Glutamatergic neuron (in vitro differentiated cells): ENCODE measurements around the gene OR2W3. TPM values are rescaled to one million over a fixed set of nuclear protein-coding genes. Genes with fewer than 3 reads are reported as not detected.

Experiments
- DNase-seq: peaks from one replicate; pipeline ENCODE4 v3.0.0; 2022
- H3K27ac Mint-ChIP-seq: one replicate; pipeline ENCODE4 v1.8.0; 2020; ENCODE audit warnings: mild to moderate bottlenecking, mixed read lengths, inconsistent platforms; ENCODE audit not compliant: unreplicated experiment
- H3K27me3 Mint-ChIP-seq: one replicate; pipeline ENCODE4 v1.8.0; 2020; ENCODE audit warnings: mild to moderate bottlenecking, moderate library complexity, mixed read lengths, inconsistent platforms; ENCODE audit not compliant: unreplicated experiment
- H3K36me3 Mint-ChIP-seq: one replicate; pipeline ENCODE4 v1.8.0; 2020; ENCODE audit warnings: mild to moderate bottlenecking, mixed read lengths, inconsistent platforms; ENCODE audit not compliant: unreplicated experiment
- H3K4me1 Mint-ChIP-seq: one replicate; pipeline ENCODE4 v1.8.0; 2020; ENCODE audit warnings: mild to moderate bottlenecking, low read depth, mixed read lengths, inconsistent platforms; ENCODE audit not compliant: unreplicated experiment
- H3K4me3 Mint-ChIP-seq: one replicate; pipeline ENCODE4 v1.8.0; 2020; ENCODE audit warnings: mild to moderate bottlenecking, mixed read lengths, inconsistent platforms; ENCODE audit not compliant: unreplicated experiment
- H3K9me3 Mint-ChIP-seq: one replicate; pipeline ENCODE4 v1.8.0; 2020; ENCODE audit warnings: mild to moderate bottlenecking, moderate library complexity, mixed read lengths, inconsistent platforms; ENCODE audit not compliant: unreplicated experiment
- CTCF ChIP-seq: fragments of 200-600 bp; sonication (generic); IDR thresholded peaks from one replicate; pipeline ENCODE4 v1.5.0; 2021; ENCODE audit not compliant: partially characterized antibody, unreplicated experiment
- long read RNA-seq: library from polyadenylated mRNA; unstranded; transcript quantifications from one replicate; pipeline ENCODE4 v2.0.0, GENCODE V29; 2020; ENCODE audit not compliant: unreplicated experiment
- total RNA-seq: library from RNA; stranded (reverse); fragmentation: NEBNext Ultra II Directional; extraction: Animal tissue kit (Norgen Biotek cat#: 25700); gene quantifications from one replicate; pipeline ENCODE4 v1.2.1, GENCODE V29; 2021; ENCODE audit not compliant: unreplicated experiment

The OR2W3 gene
- 1.8 TPM for total RNA-seq
- long read RNA-seq: 0 reads

GRCh38 chr1:247895163-247895637 lies at the start of gene OR2W3:
Gene OR2W3 (plus strand): TSS chr1:247895587. CDS start chr1:247895587, 0 bp downstream.
- H3K36me3 Mint-ChIP-seq: no peaks in the 10 kb centered on the region
- no peak within 1 kb of the TSS for H3K4me3 Mint-ChIP-seq
- no peak within 1 kb of the TSS for H3K27ac Mint-ChIP-seq
- H3K27me3 Mint-ChIP-seq: peaks cover 2% of the 10 kb centered on the region
- no peak for DNase-seq
- peaks cover 2% of the 10 kb centered on the region for H3K9me3 Mint-ChIP-seq
- TF ChIP-seq CTCF: no peak
- H3K4me1 Mint-ChIP-seq: no peaks in the 10 kb centered on the region

- Mint-ChIP-seq H3K4me1 (peaks cover 11% of the 10 kb centered on the region), H3K36me3 (no peaks in the 10 kb centered on the region), H3K27ac (no peak overlapping the region), H3K9me3 (no peaks in the 10 kb centered on the region), H3K4me3 (no peak overlapping the region), H3K27me3 (no peaks in the 10 kb centered on the region)
- no peak for DNase-seq
- no peak for TF ChIP-seq CTCF
These were observed 49.7 kb upstream of the OR2W3 start for GRCh38 chr1:247845693-247846017.

- H3K4me3 Mint-ChIP-seq: no peak overlapping the region
- no peak overlapping the region for H3K27ac Mint-ChIP-seq
- H3K36me3 Mint-ChIP-seq: no peaks in the 10 kb centered on the region
- no peak for DNase-seq
- no peaks in the 10 kb centered on the region for H3K27me3 Mint-ChIP-seq
- no peak for TF ChIP-seq CTCF
- H3K9me3 Mint-ChIP-seq: peaks cover under 1% of the 10 kb centered on the region
- peaks cover 6% of the 10 kb centered on the region for H3K4me1 Mint-ChIP-seq
These were observed 47.0 kb upstream of the OR2W3 start for GRCh38 chr1:247848346-247848745.

- Mint-ChIP-seq H3K4me3 (no peak overlapping the region), H3K27me3 (no peaks in the 10 kb centered on the region), H3K9me3 (peaks cover 2% of the 10 kb centered on the region), H3K36me3 (no peaks in the 10 kb centered on the region), H3K27ac (no peak overlapping the region), H3K4me1 (no peaks in the 10 kb centered on the region)
- TF ChIP-seq CTCF: no peak
- DNase-seq: no peak
These were observed 45.8 kb upstream of the OR2W3 start for GRCh38 chr1:247849616-247850015.

- no peaks in the 10 kb centered on the region for H3K36me3 Mint-ChIP-seq
These were observed 40.4 kb upstream of the OR2W3 start for GRCh38 chr1:247854899-247855545.

More at GRCh38 chr1:247854899-247855545, 40.4 kb upstream of the OR2W3 start:
- H3K27ac Mint-ChIP-seq: no peak overlapping the region
- peaks cover 10% of the 10 kb centered on the region for H3K9me3 Mint-ChIP-seq
- DNase-seq: peak; percentile 23
- peaks cover 7% of the 10 kb centered on the region for H3K27me3 Mint-ChIP-seq
- H3K4me3 Mint-ChIP-seq: no peak overlapping the region
- no peak for TF ChIP-seq CTCF
- H3K4me1 Mint-ChIP-seq: peaks cover 3% of the 10 kb centered on the region
